BLaER1 treated with 17β-estradiol and CSF1 and Interleukin-3, amounts not matched to agents 10 nM and 100 nM (cell line): ENCODE data around the gene LPP.

Experiments
- H3K27ac ChIP-seq, 11 experiments: shearing (Covaris generic); formaldehyde crosslinking; 2 replicates each; pipeline ENCODE4 v1.8.1; 2022
- H3K27me3 ChIP-seq, 11 experiments: shearing (Covaris generic); formaldehyde crosslinking; 2 replicates each; pipeline ENCODE4 v1.8.1; 2022
- H3K36me3 ChIP-seq, 11 experiments: shearing (Covaris generic); formaldehyde crosslinking; 2 replicates each; pipeline ENCODE4 v1.8.1; 2022
- H3K4me1 ChIP-seq, 10 experiments: shearing (Covaris generic); formaldehyde crosslinking; 2 replicates each; pipeline ENCODE4 v1.8.1; 2022
- H3K4me2 ChIP-seq, 11 experiments: shearing (Covaris generic); formaldehyde crosslinking; 2 replicates each; pipeline ENCODE4 v1.8.1; 2022
- H3K4me3 ChIP-seq, 10 experiments: shearing (Covaris generic); formaldehyde crosslinking; 2 replicates each; pipeline ENCODE4 v1.8.1; 2022
- H3K9ac ChIP-seq, 11 experiments: shearing (Covaris generic); formaldehyde crosslinking; 2 replicates each; pipeline ENCODE4 v1.8.1; 2022
- H3K9me3 ChIP-seq, 11 experiments: shearing (Covaris generic); formaldehyde crosslinking; replicated peaks in 1 of 11; 2 replicates each; pipeline ENCODE4 v1.8.1; 2022
- H4K20me1 ChIP-seq, 11 experiments: shearing (Covaris generic); formaldehyde crosslinking; 2 replicates each; pipeline ENCODE4 v1.8.1; 2022
- Cebpa-rat ChIP-seq, 11 experiments: shearing (Covaris generic); IDR thresholded peaks; 2 replicates each; pipeline ENCODE4 v1.8.1; 2022

The LPP gene

GRCh38 chr3:188287339-188287738 is 133.4 kb downstream of the LPP start:
- Histone ChIP-seq H3K4me2 (peak overlapping the region; percentile 37 to 86 (median 68); a peak in 21 of 22 replicates), H3K4me3 (no peak overlapping the region), H3K9ac (peak overlapping the region in 3 of 11 experiments; percentile 14 to 47 (median 36); a peak in 3 of 22 replicates), H3K36me3 (peaks cover 13 to 32% (median 21%) of the 10 kb centered on the region in 11 experiments; a peak in 21 of 22 replicates), H3K27me3 (no peaks in the 10 kb centered on the region), H3K9me3 (peaks cover 0 to 31% (median 21%) of the 10 kb centered on the region in 11 experiments; a peak in 17 of 22 replicates), H3K27ac (peak overlapping the region in 9 of 11 experiments; percentile 9 to 64 (median 44); a peak in 13 of 22 replicates), H3K4me1 (peaks cover 18 to 78% (median 42%) of the 10 kb centered on the region in 10 experiments), H4K20me1 (peaks cover 0 to 5% (median 0%) of the 10 kb centered on the region in 11 experiments; a peak in 2 of 22 replicates)
- TF ChIP-seq Cebpa-rat (IDR thresholded peaks at IDR 0.05), result no peak

GRCh38 chr3:188287762-188288505 is 134.0 kb downstream of the LPP start:
- peak overlapping the region in 9 of 11 experiments; percentile 3 to 52 (median 33); a peak in 11 of 22 replicates for H3K9ac ChIP-seq
- H3K4me2 ChIP-seq, result peak overlapping the region; percentile 44 to 86 (median 68)
- H4K20me1 ChIP-seq, result no peaks in the 10 kb centered on the region; a peak in 2 of 22 replicates
- peaks cover 0 to 37% (median 23%) of the 10 kb centered on the region in 11 experiments; a peak in 17 of 22 replicates for H3K9me3 ChIP-seq
- no peak for TF ChIP-seq Cebpa-rat (IDR thresholded peaks at IDR 0.05)
- peak overlapping the region; percentile 5 to 64 (median 55); a peak in 21 of 22 replicates for H3K27ac ChIP-seq
- H3K4me3 ChIP-seq, result no peak overlapping the region
- H3K4me1 ChIP-seq, result peaks cover 18 to 84% (median 42%) of the 10 kb centered on the region in 10 experiments
- peaks cover 13 to 38% (median 24%) of the 10 kb centered on the region in 11 experiments; a peak in 21 of 22 replicates for H3K36me3 ChIP-seq
- no peaks in the 10 kb centered on the region for H3K27me3 ChIP-seq

- no peak for TF ChIP-seq Cebpa-rat (IDR thresholded peaks at IDR 0.05)
- Histone ChIP-seq H3K27me3 (no peaks in the 10 kb centered on the region), H3K4me1 (peaks cover 50 to 98% (median 65%) of the 10 kb centered on the region in 10 experiments), H3K4me3 (no peak overlapping the region), H3K36me3 (peaks cover 11 to 41% (median 16%) of the 10 kb centered on the region in 11 experiments; a peak in 21 of 22 replicates), H3K9ac (no peak overlapping the region), H3K27ac (peak overlapping the region in 4 of 11 experiments; percentile 6 to 84 (median 14); a peak in 3 of 22 replicates), H3K4me2 (peak overlapping the region in 6 of 11 experiments; percentile 8 to 83 (median 20); a peak in 9 of 22 replicates), H4K20me1 (no peaks in the 10 kb centered on the region), H3K9me3 (peaks cover 0 to 36% (median 26%) of the 10 kb centered on the region in 11 experiments; a peak in 17 of 22 replicates)
Measured at GRCh38 chr3:188292251-188292650, 138.3 kb downstream of the LPP start.

GRCh38 chr3:188292827-188293226 is 138.9 kb downstream of the LPP start:
- Histone ChIP-seq H4K20me1 (no peaks in the 10 kb centered on the region), H3K27ac (peak overlapping the region in 7 of 11 experiments; percentile 18 to 91 (median 83); a peak in 8 of 22 replicates), H3K9ac (no peak overlapping the region), H3K27me3 (no peaks in the 10 kb centered on the region), H3K4me2 (peak overlapping the region in 3 of 11 experiments; percentile 49 to 83 (median 76); a peak in 5 of 22 replicates), H3K9me3 (peaks cover 0 to 36% (median 26%) of the 10 kb centered on the region in 11 experiments; a peak in 17 of 22 replicates), H3K4me1 (peaks cover 50 to 98% (median 65%) of the 10 kb centered on the region in 10 experiments), H3K4me3 (no peak overlapping the region), H3K36me3 (peaks cover 11 to 41% (median 16%) of the 10 kb centered on the region in 11 experiments; a peak in 21 of 22 replicates)
- TF ChIP-seq Cebpa-rat (IDR thresholded peaks at IDR 0.05), result no peak

- Histone ChIP-seq H3K4me2 (peak overlapping the region in 10 of 11 experiments; percentile 7 to 83 (median 75); a peak in 18 of 22 replicates), H3K4me1 (peaks cover 50 to 100% (median 70%) of the 10 kb centered on the region in 10 experiments), H4K20me1 (no peaks in the 10 kb centered on the region), H3K9me3 (peaks cover 0 to 42% (median 27%) of the 10 kb centered on the region in 11 experiments; a peak in 17 of 22 replicates), H3K27ac (peak overlapping the region; percentile 70 to 92 (median 88); a peak in 20 of 22 replicates), H3K27me3 (no peaks in the 10 kb centered on the region), H3K4me3 (no peak overlapping the region), H3K36me3 (peaks cover 11 to 41% (median 16%) of the 10 kb centered on the region in 11 experiments; a peak in 21 of 22 replicates), H3K9ac (peak overlapping the region in 2 of 11 experiments; percentile 73 to 77; a peak in 3 of 22 replicates)
- TF ChIP-seq Cebpa-rat (IDR thresholded peaks at IDR 0.05), result peak in 5 of 11 experiments; percentile 29 to 78 (median 56); a peak in 8 of 22 replicates
Measured at GRCh38 chr3:188294113-188294512, 140.2 kb downstream of the LPP start.

GRCh38 chr3:188294823-188295487 is 141.0 kb downstream of the LPP start:
- Histone ChIP-seq H3K4me2 (peak overlapping the region; percentile 63 to 83 (median 74)), H3K9me3 (peaks cover 0 to 36% (median 23%) of the 10 kb centered on the region in 11 experiments; a peak in 17 of 22 replicates), H4K20me1 (no peaks in the 10 kb centered on the region), H3K4me3 (no peak overlapping the region), H3K4me1 (peaks cover 48 to 100% (median 76%) of the 10 kb centered on the region in 10 experiments), H3K27ac (peak overlapping the region; percentile 70 to 92 (median 88); a peak in 21 of 22 replicates), H3K27me3 (no peaks in the 10 kb centered on the region), H3K36me3 (peaks cover 9 to 34% (median 10%) of the 10 kb centered on the region in 11 experiments; a peak in 21 of 22 replicates), H3K9ac (peak overlapping the region; percentile 0 to 80 (median 73); a peak in 17 of 22 replicates)
- TF ChIP-seq Cebpa-rat (IDR thresholded peaks at IDR 0.05), result no peak

GRCh38 chr3:188295876-188296275 is 141.9 kb downstream of the LPP start:
- H3K9ac ChIP-seq, result peak overlapping the region; percentile 40 to 80 (median 73)
- no peaks in the 10 kb centered on the region for H4K20me1 ChIP-seq
- H3K4me2 ChIP-seq, result peak overlapping the region; percentile 63 to 83 (median 74)
- no peaks in the 10 kb centered on the region for H3K27me3 ChIP-seq
- no peak for TF ChIP-seq Cebpa-rat (IDR thresholded peaks at IDR 0.05)
- peaks cover 0 to 27% (median 13%) of the 10 kb centered on the region in 11 experiments; a peak in 11 of 22 replicates for H3K9me3 ChIP-seq
- H3K4me3 ChIP-seq, result no peak overlapping the region
- peaks cover 48 to 100% (median 76%) of the 10 kb centered on the region in 10 experiments for H3K4me1 ChIP-seq
- H3K27ac ChIP-seq, result peak overlapping the region; percentile 70 to 92 (median 88); a peak in 21 of 22 replicates
- peaks cover 0 to 24% (median 1%) of the 10 kb centered on the region in 11 experiments; a peak in 15 of 22 replicates for H3K36me3 ChIP-seq
